Left ventricle myocardium inferior (tissue), 1 donor: ENCODE data around the gene PRDM11. TPM values are rescaled to one million over a fixed set of nuclear protein-coding genes. Genes with fewer than 3 reads are reported as not detected.
A peak's percentile ranks its signal among the peaks of the same experiment; 100 is the strongest.

Experiments used
- DNase-seq: peaks from one replicate; pipeline ENCODE4 v3.0.0-alpha.2; 2020
- H3K27ac ChIP-seq: fragments of 200-600 bp; replicated peaks from 2 replicates; pipeline ENCODE4 v1.8.0; 2021
- H3K27me3 ChIP-seq: fragments of 200-600 bp; 2 replicates; pipeline ENCODE4 v1.8.0; 2021; ENCODE audit warnings: low read depth
- H3K36me3 ChIP-seq: fragments of 200-600 bp; 2 replicates; pipeline ENCODE4 v1.8.0; 2021
- H3K4me1 ChIP-seq: fragments of 200-600 bp; 2 replicates; pipeline ENCODE4 v1.8.0; 2021
- H3K4me3 ChIP-seq: fragments of 200-600 bp; 2 replicates; pipeline ENCODE4 v1.8.0; 2021; ENCODE audit warnings: mild to moderate bottlenecking, moderate library complexity
- H3K9me3 ChIP-seq: fragments of 200-600 bp; replicated peaks from 2 replicates; pipeline ENCODE4 v1.8.0; 2021
- CTCF ChIP-seq: fragments of 200-600 bp; IDR thresholded peaks from 2 replicates; pipeline ENCODE4 v1.8.0; 2021; ENCODE audit warnings: antibody characterized with exemption, mild to moderate bottlenecking, borderline replicate concordance
- intact Hi-C: fragments of 100-400 bp; cut with micrococcal nuclease; formaldehyde crosslinking; loops from one replicate; pipeline ENCODE4 v1.11.0; 2022
- total RNA-seq: library from RNA; stranded (reverse); fragmentation: NEBNext Ultra II Directional; extraction: Animal tissue kit (Norgen Biotek cat#: 25700); gene quantifications from one replicate; pipeline ENCODE4 v1.2.1, GENCODE V29; 2021
- donor health status: DM: no; HTN: yes; CAD: no; lungs with severe emphysema.

PRDM11 gene
- total RNA-seq, 1 donor from 2014 or later, result 17.2 TPM

- Histone ChIP-seq H3K4me1 (peaks cover 28% of the 10 kb centered on the region), H3K4me3 (no peak overlapping the region), H3K9me3 (no peaks in the 10 kb centered on the region), H3K27me3 (no peaks in the 10 kb centered on the region), H3K27ac (peak overlapping the region; percentile 54), H3K36me3 (peaks cover 25% of the 10 kb centered on the region)
- TF ChIP-seq CTCF, result no peak
- intact Hi-C loops, result no loop called here
- DNase-seq, result no peak
These were observed 68.8 kb downstream of the PRDM11 start for GRCh38 chr11:45215098-45215865.

GRCh38 chr11:45216031-45216430 lies 69.6 kb downstream of the PRDM11 start:
- intact Hi-C loops, result no loop called here
- no peak for TF ChIP-seq CTCF
- peaks cover 21% of the 10 kb centered on the region for H3K4me1 ChIP-seq
- H3K27me3 ChIP-seq, result no peaks in the 10 kb centered on the region
- H3K9me3 ChIP-seq, result no peaks in the 10 kb centered on the region
- H3K36me3 ChIP-seq, result peaks cover 25% of the 10 kb centered on the region
- DNase-seq, result no peak
- peak overlapping the region; percentile 54 for H3K27ac ChIP-seq
- H3K4me3 ChIP-seq, result no peak overlapping the region

- H3K27me3 ChIP-seq, result no peaks in the 10 kb centered on the region
- H3K27ac ChIP-seq, result no peak overlapping the region
- H3K9me3 ChIP-seq, result no peaks in the 10 kb centered on the region
- H3K4me3 ChIP-seq, result no peak overlapping the region
- TF ChIP-seq CTCF, result no peak
- no peak for DNase-seq
- peaks cover 13% of the 10 kb centered on the region for H3K4me1 ChIP-seq
- intact Hi-C loops, result no loop called here
- peaks cover 31% of the 10 kb centered on the region for H3K36me3 ChIP-seq
These were observed 70.5 kb downstream of the PRDM11 start for GRCh38 chr11:45216901-45217300.

GRCh38 chr11:45217991-45218390 lies 71.6 kb downstream of the PRDM11 start:
- DNase-seq, result no peak
- H3K9me3 ChIP-seq, result no peaks in the 10 kb centered on the region
- no peak overlapping the region for H3K27ac ChIP-seq
- intact Hi-C loops, result no loop called here
- peaks cover 28% of the 10 kb centered on the region for H3K36me3 ChIP-seq
- no peak for TF ChIP-seq CTCF
- H3K4me1 ChIP-seq, result peaks cover 13% of the 10 kb centered on the region
- no peaks in the 10 kb centered on the region for H3K27me3 ChIP-seq
- H3K4me3 ChIP-seq, result no peak overlapping the region

GRCh38 chr11:45218705-45219104 lies 72.3 kb downstream of the PRDM11 start:
- Histone ChIP-seq H3K36me3 (peaks cover 28% of the 10 kb centered on the region), H3K4me3 (no peak overlapping the region), H3K27ac (no peak overlapping the region), H3K27me3 (no peaks in the 10 kb centered on the region), H3K4me1 (peaks cover 13% of the 10 kb centered on the region), H3K9me3 (no peaks in the 10 kb centered on the region)
- DNase-seq, result no peak
- TF ChIP-seq CTCF, result no peak
- intact Hi-C loops, result no loop called here
